GM19351 (cell line): Measurements from ENCODE around the gene TBXA2R.
A peak's percentile ranks its signal among the peaks of the same experiment; 100 is the strongest.
"Not testable (repeated sequence)": the region's sequence is repeated elsewhere in the genome, so short reads cannot be mapped to it uniquely, and the experiment has no call there.

Experiments
- ATAC-seq: cut with Tn5 transposase; IDR thresholded peaks from one replicate; pipeline ENCODE4 v1.9.1; 2021; ENCODE audit warnings: mild to moderate bottlenecking, moderate library complexity; ENCODE audit not compliant: unreplicated experiment

TBXA2R gene

DNA sequence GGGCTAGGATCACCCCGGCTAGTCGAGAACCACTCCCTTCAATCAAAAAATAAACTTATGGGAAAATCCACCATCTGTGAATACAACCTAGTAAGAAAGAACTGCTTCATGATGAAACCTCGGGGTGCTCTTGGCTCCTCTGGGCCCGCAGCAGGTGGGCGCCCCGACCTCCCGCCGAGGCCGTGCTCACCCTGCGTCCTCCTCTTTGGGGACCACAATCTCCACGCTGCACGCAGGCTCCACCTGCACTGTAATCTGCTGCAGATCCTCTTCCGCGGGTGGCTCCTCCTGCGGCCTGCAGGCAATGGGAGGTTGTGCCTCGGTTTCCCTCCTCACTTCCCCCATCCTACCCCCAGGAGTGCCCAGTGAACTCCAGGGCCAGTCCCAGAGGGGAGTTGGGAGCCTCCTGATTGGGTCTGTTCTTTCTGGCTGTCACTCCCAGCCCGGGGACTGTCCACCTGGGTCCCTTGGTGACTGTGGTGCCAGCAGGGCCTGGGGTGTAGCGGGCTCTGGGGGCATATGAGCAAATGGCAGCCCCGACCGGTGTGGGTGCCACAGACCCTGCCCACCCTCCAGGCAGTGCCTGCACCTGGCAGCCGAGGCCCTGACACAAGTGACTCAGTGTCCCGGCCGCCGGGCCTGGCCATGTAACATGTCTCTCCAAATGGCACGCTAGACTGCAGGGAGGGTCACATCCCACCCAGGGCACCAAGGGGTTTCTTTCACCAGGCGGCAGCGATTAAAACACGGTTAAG is 35.0 kb upstream of the TBXA2R start:
- no peak for ATAC-seq

DNA sequence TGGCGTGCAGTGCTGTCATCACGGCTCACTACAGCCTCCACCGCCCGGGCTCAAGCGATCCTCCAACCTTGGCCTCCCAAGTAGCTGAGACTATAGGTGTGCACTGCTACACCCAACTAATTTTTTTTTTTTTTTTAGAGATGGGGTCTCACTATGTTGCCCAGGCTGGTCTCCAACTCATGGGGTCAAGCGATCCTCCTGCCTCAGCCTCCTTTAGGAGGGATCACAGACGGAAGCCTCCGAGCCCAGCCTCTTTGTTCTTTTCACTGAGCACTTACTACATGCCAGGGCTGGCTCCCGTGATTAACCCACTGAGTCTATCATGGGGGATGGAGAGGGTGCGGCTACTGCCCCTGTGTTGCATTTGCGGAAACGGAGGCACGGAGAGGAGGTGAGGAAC is 32.8 kb upstream of the TBXA2R start:
- no peak for ATAC-seq

DNA sequence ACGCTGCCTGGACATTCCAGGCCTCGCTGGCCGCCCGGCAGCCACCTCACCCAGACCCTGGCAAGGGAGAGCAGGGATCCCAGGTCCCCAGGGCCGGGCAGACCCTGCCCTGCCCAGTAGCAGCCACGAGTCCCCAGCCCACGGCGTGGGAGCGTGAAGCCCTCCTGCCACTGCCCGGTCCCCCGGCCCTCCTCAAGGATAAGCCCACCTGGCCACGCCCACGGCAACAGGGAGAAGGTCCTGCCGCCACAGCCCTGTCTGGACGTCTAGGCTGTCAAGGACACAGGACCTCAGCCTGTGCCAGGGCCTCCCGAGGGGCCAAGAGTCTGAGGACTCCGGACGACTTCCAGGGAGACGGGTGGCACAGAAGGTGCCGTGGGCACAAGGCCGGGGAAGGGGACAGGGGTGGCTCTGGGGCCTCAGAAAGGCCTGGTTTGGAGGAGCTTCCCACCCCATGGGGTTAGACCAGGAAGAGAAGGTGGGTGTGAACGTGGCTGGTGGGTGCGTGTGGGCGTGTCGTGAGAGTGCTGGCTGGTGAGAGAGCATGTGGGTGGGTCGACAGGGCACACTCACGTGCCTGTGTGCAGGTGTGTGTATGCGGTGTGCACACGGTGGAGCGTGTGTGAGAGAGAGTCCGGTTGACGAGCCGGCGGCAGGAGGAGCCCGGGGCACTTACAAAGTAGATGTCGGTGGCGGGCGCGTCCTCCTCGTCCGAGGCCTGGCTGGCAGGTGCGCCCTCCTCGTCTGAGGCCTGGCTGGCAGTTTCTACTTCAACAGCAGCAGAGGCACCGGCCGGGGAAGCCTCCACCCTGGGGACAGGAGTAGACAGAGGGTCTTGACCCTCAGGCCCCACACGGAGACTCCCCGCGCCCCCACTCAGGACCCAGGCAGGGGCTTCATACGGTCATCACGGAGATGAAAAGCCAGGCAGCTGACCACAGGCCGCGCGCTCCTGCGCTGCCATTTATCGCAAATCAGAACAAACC is 31.8 kb upstream of the TBXA2R start:
- ATAC-seq: no peak

- ATAC-seq: no peak
These were observed 30.9 kb upstream of the TBXA2R start for GRCh38 chr19:3637621-3638020.

DNA sequence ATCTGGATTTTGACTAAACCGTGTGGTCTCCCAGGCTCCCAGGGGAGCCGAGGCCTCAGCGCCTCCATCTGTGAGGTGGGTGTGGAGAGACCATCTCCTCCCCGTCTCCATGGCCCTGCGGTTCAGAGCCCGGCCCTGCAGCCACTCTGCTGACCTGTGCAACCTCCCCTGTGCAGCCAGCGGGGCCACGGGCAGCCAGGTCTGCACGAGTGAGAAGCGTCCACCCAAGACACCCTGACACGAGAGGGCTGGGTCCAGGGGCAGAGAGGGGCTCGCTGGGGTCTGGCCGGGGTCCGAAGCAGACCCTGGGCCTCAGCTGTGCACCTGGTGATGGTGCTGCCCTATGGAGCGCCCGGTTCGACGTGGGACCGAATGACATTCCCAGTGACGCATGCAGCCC is 30.3 kb upstream of the TBXA2R start:
- no peak for ATAC-seq

- ATAC-seq: no peak
These were observed 29.8 kb upstream of the TBXA2R start for GRCh38 chr19:3636506-3636905.

DNA sequence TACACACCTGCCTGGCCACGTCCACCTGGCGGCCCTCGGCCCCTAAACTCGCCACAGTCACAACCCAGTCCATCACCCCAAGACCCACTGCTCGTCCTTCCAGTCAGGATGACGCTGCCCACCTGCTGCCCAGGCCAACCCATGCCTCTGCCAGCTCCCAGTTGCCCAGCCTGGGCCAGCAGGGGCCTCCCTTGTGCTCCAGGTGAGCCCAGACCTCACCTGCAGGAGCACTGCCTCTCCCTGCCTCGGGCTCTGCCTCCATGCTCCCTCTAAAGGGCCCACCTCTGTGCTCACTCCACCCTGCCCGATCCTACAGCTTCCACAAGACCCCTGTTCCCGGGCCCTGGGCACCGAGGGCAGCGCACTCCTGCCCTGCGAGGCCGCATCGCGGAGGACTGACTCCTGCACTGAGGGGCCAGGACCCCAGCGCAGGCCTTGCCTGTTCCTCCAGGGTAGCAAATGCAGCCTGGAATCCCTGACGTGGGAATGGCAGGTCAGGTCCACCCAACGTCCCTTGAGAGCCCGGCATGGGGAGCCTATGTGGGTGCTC is 27.9 kb upstream of the TBXA2R start:
- ATAC-seq: no peak

- no peak for ATAC-seq
These were observed 26.9 kb upstream of the TBXA2R start for GRCh38 chr19:3633559-3633988.

DNA sequence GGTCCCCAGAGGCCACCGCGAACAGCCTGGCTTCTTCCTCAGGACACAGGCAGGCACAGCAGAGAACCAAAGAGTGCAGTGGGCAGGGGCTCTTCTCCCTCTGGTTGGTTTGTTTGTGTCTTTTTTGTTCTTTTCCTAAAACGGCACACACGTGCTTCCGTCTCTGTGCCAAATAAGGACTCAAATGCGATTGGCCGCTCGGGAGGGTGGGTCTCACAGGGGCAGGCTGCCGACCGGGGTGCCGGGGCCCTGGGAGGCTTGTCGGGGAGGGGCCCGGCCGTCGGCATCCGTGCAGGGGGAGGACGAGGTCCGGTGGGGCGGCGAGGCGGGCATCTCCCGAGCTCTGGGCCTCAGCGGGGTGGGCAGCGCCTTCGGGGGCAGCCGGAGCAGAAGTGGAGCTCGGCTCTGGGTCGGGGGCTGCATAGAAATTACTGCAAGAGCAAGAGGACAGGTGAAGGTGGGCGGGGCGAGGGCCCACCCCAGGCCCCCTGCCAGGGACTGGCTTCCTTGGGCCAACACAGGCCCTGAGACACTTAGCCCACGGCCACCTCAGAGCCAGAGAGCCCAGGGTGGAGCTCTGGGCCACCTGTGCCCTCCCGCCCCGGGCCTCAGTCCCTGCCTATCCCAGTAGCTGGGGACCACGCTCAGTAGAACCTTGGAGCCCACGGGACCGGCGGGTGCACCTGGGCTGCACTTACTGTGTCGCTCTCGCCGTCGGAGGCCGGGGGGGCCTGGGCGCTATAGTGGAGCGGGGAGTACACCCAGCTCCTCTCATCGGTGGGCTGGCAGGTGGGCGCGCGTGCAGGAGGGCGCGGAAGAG is 26.3 kb upstream of the TBXA2R start:
- no peak for ATAC-seq

DNA sequence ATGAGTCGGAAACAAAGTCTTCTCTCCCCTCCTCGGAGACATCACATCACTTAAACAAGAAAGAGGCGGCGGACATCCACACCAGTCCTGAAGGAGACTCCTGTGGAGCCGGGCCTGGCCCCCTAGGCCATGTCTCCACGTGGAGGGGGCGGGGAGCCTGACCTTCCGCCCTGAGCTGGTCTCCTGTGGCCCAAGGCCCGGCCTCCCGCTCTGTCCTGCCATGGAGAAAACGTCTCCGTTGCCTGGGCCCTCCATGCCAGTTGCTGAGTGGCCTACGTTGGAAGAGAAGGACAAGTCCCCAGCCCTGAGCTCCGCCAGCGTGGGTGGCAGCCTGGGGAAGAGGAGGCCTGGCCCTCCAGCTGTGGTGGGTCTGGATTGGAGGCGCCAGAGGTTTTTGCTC is 25.4 kb upstream of the TBXA2R start:
- no peak for ATAC-seq

- no peak for ATAC-seq
These were observed 24.6 kb upstream of the TBXA2R start for GRCh38 chr19:3631053-3631861.

- ATAC-seq: not testable (repeated sequence)
These were observed 22.1 kb upstream of the TBXA2R start for GRCh38 chr19:3628766-3629165.

DNA sequence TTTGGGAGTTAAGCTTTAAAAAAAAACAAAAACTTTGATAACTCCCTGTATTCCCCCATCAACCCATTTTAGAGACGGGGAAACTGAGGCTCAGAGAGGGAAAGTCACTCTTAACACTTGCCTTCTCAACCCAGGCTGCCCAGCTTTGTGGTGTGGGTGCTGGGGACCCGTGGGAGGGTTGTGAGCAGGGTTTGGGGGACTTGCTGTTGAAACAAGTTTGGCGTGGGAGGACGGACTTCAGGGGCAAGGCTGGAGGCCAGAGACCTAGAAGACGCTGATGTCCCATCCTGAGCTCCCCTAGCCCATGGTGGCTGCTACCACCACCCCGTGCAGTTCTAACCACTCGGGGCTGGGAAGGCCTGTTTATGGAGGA is 20.7 kb upstream of the TBXA2R start:
- ATAC-seq: no peak

GRCh38 chr19:3626473-3627350 is 20.0 kb upstream of the TBXA2R start, which contains the start of gene CACTIN:
Gene CACTIN (minus strand): TSS chr19:3626790. CDS start chr19:3626762, 28 bp downstream.
- peak; percentile 94 for ATAC-seq

- ATAC-seq: no peak
These were observed 19.4 kb upstream of the TBXA2R start for GRCh38 chr19:3625996-3626472.

GRCh38 chr19:3623716-3624115 is 17.0 kb upstream of the TBXA2R start:
- ATAC-seq: no peak

- ATAC-seq: no peak
These were observed 15.5 kb upstream of the TBXA2R start for GRCh38 chr19:3622224-3622623.

DNA sequence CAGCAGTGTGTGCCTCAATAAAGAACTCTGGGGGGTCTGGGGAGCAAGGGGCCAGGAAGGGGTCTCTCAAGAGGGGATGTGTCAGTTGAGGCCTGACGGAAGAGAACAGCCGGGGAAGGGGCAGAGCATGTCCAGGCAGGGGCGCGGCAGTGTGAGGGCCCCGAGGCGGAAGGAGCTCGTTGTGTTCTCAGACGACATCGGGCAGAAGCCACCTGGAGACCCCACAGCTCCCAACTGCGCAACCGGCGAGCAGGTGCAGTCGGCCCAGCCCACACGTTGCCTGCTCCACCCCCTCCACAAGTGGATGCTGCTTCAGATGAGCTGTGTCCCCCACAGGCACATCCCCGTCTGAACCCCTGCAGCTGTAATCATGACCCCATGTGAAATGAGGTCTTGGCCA is 15.0 kb upstream of the TBXA2R start:
- ATAC-seq: no peak
